IPS DF 19.7 (cell line): ENCODE measurements around the gene TTYH1.

Experiments
- DNase-seq: peaks from one replicate; pipeline ENCODE4 v3.0.0-alpha.2; 2013; ENCODE audit warnings: low read depth, low spot score

The TTYH1 gene

GRCh38 chr19:54477650-54478049 is 62.4 kb downstream of the TTYH1 start:
- DNase-seq = no peak

- peak; percentile 35 for DNase-seq
Measured at GRCh38 chr19:54478677-54479266, 63.5 kb downstream of the TTYH1 start.

GRCh38 chr19:54480051-54480450 is 64.8 kb downstream of the TTYH1 start:
- DNase-seq = no peak

- peak; percentile 61 for DNase-seq
Measured at GRCh38 chr19:54481326-54481930, 66.2 kb downstream of the TTYH1 start.

GRCh38 chr19:54482889-54483288 is 67.6 kb downstream of the TTYH1 start:
- DNase-seq = no peak

GRCh38 chr19:54484451-54484850 is 69.2 kb downstream of the TTYH1 start:
- DNase-seq = no peak

GRCh38 chr19:54485851-54486250 is 70.6 kb downstream of the TTYH1 start:
- DNase-seq = no peak
